GM19238 (cell line): ENCODE measurements around the gene ATAD3B.
"Not testable (repeated sequence)": the region's sequence is repeated elsewhere in the genome, so short reads cannot be mapped to it uniquely, and the experiment has no call there.

Source experiments
- DNase-seq: peaks from one replicate; pipeline ENCODE4 v3.0.0; 2011; ENCODE audit warnings: low spot score; ENCODE audit not compliant: insufficient read length

The ATAD3B gene

DNA sequence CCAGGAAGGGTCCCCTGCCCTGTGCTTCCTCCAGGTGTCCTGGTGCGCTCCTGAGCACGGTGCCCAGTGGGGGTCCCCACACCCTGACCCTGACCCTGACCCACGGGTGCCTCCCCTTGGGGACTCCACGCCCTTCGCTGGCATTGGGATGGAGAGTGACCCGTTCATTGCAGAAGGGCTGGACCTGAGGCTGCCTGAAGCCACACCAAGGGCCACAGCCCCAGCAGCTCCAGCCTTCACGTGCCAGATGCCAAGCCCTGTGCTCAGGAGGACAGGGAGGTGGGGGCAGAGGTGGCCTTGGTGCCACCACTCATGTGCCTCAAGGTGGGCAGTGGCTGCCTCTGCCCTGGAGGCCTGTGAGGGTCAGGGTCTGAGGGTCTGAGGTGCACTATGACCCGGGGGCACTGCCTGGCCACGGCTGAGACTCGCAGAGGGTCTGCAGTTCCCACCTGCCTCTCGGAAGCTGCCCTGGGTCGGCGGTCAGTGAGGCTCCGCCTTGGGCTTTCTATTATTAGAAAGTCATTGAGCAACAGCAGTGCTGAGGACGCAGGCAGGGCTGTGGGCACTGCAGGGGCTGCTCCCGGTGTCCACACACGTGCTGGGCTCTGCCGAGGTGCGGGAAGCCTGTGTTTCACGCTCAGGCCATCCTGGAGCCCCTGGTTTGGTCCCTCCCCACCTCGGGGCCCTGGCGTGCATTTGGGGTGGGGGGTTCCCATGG, 61.8 kb downstream of the ATAD3B start:
- not testable (repeated sequence) for DNase-seq

- not testable (repeated sequence) for DNase-seq
Observed at GRCh38 chr1:1533894-1534291, 62.3 kb downstream of the ATAD3B start.

GRCh38 chr1:1534401-1535154, 63.0 kb downstream of the ATAD3B start:
- no peak for DNase-seq

- no peak for DNase-seq
Observed at GRCh38 chr1:1535201-1536018, 63.8 kb downstream of the ATAD3B start.

GRCh38 chr1:1536019-1536937, 64.7 kb downstream of the ATAD3B start:
- DNase-seq: no peak

GRCh38 chr1:1536938-1537546, 65.5 kb downstream of the ATAD3B start:
- DNase-seq: no peak

GRCh38 chr1:1537626-1538250, 66.2 kb downstream of the ATAD3B start:
- DNase-seq: no peak

DNA sequence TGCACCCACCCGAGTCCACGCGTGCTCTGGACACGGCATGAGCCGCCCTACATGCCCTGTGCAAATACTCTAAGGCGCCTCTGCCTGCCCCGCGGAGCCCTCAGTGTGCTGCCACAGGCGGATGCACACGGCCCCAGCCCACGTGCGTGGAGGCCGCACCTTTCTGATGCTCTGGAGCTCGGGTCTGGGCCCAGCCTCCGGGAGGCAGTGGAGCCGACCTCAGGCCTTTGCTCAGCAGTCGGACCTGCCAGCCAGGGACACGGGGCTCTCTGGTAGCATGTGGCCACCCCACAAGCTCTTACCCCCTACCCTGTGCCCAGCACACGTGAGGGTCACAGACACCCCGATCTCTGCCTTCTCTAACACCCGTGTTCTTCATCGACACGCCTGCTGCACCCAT, 66.8 kb downstream of the ATAD3B start:
- DNase-seq: no peak

DNA sequence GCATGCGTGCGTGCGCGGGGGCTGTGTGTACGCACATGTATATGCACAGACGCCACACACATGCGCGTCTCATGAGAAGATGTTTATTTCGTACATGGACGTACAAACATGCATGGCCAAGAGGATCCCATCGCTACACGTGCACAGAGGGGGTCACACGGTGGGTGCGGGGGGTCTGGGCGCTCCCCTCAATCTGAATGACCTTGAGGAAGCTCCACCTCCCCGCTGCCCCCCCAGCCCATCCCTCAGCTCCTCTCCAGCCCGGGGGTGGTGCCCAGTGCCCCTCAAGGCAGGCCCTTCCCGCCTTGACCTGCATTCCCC, 67.4 kb downstream of the ATAD3B start:
- no peak for DNase-seq

DNA sequence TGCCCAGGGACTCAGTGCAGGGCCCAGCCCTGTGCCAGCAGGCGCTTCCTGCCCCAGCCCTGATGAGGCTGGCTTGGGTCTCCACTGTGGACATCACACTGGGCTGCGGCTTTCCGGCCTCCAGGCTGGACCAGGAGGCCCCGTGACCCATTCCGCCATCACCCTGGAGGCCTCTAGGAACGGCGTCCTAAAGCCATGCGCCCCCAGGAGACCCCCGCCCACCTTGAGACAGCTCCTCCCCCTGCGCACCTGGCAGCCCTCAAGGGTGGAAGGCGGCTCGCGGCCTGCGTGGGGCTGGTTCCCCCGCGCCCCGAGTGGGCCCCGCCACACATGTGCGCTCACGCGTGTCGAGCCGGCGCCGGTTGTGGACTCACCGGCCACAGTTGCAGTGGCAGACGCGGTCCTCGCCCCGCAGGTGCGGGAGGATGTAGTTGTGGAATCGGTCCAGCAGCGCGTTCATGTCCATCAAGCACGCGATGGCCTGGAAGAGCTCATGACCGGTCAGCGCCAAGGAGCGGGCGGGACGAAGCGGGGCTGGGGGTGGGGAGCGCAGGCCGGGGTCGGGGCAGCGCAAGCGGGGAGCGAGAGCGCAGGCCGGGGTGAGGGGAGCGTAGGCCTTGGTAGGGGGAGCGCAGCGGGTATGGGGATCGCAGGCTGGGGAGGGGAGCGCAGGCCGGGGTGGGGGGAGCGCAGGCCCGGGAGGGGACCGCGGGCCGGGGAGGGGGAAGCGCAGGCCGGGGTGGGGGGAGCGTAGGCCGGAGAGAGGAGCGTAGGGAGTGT, 67.9 kb downstream of the ATAD3B start:
- no peak for DNase-seq

DNA sequence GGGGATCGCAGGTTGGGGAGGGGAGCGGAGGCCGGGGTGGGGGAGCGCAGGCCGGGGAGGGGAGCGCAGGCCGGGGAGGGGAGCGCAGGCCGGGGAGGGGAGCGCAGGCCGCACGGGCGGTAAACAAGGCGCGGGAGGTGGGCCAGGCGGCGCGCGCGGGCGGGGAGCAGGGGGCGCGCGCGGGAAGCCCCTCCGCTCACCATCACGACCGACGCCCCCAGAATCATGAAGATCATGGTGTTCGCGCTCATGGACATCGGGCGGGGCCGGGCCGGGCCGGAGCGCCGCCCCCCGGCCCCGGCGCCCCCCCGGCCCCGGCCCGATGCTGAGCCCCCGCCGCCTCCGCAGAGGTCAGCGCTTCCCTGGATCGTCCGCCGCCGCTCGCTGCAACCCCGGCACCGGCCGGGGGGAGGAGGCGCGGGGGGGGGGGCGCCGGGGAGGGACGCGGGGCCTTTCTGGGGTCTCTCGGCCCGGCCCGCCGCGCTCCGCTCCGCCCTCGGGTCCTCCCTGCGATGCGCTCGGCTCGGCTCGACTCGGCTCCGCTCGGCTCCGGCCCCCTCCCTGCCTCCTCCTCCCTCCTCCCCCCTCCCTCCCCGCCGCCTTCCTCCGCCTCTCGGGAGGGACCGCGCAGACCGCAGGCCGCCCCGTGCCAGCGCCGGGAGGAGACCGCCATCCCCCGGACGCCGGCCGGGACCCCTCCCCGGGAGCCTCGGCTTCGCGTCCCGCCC, 68.7 kb downstream of the ATAD3B start, which contains the start of gene TMEM240:
TSS of gene TMEM240 (minus strand) at position 535 of the 728 bp plus-strand sequence. CDS start at position 257, 278 bp downstream.
- peak; percentile 57 for DNase-seq

- no peak for DNase-seq
Observed at GRCh38 chr1:1540818-1541628, 69.5 kb downstream of the ATAD3B start.

DNA sequence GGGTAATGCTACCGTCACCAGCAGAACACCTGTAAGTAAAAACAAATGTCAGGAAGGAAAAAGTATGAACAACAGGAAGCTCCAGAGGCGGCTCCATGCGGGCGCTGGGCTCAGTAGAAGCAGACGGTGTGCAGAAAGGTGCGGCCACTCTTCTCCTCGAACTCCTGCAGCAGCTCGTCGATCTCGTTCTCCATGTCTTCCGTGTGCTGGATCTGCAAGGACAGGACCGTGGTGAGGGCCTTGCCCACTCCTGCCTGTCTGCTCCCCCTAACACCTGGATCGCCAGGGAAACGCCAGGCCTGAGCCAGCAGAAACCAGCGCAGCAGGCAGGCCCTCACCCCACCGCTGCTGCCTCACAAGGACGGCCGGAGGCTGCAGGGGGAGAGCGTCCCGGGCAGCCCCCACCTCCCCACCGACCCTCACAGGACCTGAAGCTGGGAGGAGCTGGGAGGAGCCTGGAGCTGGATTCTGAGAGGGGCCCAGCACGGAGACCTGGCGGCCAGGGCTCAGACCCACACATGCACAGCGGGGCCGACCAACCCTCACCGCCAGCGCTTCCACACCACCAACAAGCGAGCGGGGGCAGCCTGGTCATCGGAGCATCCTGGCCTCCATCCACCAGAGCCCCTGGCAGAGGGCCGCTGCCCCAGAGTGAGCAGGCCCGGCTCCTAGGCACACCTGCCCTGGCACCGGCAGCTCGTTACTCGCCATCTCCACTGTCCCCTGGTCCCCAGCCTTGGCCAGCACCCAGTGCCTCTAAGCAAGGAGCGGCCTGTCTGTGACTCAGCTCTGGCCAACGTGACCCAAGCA, 70.6 kb downstream of the ATAD3B start:
- no peak for DNase-seq

DNA sequence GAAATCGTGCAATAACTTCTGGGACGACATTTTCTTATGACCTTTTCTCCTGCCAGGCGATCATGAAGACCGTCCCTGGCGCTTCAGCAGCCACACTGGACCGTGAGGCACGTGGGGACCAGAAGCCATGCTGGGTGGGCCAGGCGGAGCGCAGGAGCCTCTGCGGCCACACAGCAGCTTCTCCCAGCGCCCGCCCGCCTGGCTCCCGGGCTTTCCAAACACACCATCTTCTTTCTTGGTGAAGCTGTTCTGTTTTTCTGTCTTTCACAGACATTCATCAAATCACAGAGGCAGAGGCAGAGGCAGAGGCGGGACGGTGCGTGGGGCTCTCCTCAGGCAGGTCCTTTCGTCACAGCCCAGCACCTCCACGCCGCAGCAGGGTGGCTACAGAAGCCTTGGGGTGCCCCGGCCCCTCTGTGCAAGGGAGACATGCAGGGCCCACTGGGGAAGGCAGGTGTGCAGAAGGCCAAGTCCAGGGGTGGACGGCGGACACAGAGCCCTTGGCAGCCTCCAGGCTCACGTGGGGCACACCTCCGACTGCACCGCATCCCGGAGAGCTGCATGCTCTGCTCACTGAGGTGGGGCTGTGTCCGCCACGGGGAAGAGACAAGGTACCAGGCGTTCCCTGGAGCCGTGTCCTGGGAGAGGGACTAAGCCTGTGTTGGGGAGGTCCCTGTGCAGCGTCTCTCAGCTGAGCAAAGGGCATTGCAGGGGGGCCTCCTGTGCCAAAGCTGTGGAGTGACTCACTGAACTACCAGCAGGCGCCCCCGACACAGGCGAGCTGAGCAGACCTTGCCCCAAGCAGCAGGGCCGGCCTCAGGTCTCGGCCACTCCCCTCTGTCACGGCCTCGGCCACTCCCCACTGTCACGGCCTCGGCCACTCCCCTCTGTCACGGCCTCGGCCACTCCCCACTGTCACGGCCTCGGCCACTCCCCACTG, 71.5 kb downstream of the ATAD3B start:
- DNase-seq: no peak

- DNase-seq: no peak
Observed at GRCh38 chr1:1543706-1544099, 72.1 kb downstream of the ATAD3B start.

- no peak for DNase-seq
Observed at GRCh38 chr1:1544544-1544943, 73.0 kb downstream of the ATAD3B start.
